ENCODE measurements around the gene OR2M2.

Gene OR2M2, protein sequence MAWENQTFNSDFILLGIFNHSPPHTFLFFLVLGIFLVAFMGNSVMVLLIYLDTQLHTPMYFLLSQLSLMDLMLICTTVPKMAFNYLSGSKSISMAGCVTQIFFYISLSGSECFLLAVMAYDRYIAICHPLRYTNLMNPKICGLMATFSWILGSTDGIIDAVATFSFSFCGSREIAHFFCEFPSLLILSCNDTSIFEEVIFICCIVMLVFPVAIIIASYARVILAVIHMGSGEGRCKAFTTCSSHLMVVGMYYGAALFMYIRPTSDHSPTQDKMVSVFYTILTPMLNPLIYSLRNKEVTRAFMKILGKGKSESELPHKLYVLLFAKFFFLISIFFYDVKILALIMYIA

DNA sequence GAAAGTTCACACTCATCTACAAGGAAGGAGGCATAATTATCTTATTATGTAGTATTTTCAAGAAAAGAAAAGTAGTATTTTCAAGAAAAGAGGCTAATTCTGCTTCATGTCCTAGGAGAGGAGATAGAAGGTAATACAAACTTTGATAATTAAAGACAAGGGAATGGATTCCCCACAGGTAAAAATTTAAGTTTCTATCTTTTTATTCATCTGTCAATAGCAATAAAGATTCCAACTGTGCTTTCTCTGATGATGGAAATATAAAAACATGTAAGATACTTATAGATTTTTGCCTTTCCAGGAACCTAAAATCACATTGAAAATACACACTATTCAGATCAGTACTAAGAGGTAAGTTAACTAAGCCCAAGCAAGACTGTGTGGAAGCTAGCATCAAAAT, at the start of gene OR2M2:
Gene OR2M2, plus strand, starts transcription at position 301 of the 400 bp plus-strand sequence. CDS start 5,165 bp downstream, outside the sequence.
- DNase-seq (ENCODE audit: low spot score), result no peak

DNA sequence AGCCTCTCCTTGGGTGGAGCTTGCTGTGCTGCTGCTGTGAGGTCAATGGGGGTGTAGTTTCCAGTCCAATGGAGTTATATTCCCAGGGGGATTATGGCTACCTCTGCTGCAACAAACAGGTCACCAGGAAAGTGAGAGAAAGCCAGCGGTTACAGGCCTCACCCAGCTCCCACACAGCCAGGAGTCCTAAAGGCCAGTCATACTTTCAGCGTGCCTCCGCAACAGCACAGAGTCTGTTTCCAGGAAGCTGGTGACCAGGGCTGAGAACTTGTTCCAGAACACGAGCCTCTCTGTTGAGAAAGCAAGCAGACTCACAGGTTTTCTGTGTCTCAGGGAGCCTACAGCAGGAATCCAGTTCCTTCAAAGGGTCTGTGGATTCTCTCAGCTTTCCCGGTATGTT, 47.0 kb upstream of the OR2M2 start:
- DNase-seq (ENCODE audit: low spot score), result no peak

DNA sequence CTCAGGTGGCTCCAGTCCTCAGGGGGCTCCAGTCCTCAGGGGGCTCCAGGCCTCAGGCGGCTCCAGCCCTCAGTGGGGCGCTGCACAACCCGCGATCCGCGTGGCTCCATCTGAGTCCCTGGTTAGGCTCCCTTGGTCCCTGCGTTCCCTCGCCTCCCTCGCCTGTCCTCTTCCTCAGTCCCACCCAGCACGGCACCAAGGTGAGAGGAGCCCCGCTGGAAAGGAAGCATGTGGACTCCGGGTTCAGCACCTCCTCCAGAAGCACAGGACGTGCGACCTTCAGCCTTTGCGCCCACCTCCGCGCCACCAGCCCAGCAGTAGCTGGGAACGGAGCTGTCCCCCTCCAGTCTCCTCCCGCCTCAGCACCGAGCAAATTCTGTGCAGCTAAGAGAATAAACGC, 37.8 kb upstream of the OR2M2 start:
- no peak for DNase-seq (ENCODE audit: low spot score)

DNA sequence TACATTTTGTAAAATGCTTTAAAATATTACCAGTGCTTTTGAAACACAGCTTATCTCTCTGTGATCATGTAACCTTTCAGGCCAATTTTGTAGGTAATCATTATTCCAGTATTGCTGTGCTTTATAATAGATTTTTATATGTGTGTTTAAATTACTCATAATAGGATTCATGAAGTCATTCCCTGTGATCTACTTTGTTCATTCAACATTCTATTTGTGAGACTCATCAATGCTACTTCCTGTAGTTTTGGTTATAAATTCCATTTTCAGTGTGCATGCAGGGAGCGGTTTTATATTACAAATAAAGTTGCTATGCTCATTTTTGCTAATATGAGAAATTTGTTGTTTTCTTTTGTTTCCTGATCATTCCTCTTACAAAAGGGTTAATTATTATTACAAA, 33.8 kb upstream of the OR2M2 start:
- DNase-seq (ENCODE audit: low spot score), result no peak

DNA sequence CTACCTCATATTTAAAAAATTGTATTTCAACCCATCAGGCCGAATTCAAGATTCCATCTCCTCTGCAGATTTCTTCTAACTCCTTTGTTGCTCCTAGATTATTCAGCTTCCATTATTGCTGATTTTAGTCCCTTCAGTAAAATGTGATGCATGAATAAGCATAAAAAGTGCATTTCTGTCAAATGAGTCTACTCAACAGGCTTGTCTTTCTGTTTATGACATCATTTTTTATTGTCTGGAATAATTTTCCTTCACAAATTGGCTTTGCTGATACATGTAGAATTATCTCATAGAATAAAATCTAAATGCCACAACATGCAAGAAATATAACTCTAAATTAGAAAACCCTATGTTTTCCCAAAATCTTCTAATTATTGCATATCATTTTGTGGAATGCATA, 31.3 kb upstream of the OR2M2 start:
- no peak for DNase-seq (ENCODE audit: low spot score)

DNA sequence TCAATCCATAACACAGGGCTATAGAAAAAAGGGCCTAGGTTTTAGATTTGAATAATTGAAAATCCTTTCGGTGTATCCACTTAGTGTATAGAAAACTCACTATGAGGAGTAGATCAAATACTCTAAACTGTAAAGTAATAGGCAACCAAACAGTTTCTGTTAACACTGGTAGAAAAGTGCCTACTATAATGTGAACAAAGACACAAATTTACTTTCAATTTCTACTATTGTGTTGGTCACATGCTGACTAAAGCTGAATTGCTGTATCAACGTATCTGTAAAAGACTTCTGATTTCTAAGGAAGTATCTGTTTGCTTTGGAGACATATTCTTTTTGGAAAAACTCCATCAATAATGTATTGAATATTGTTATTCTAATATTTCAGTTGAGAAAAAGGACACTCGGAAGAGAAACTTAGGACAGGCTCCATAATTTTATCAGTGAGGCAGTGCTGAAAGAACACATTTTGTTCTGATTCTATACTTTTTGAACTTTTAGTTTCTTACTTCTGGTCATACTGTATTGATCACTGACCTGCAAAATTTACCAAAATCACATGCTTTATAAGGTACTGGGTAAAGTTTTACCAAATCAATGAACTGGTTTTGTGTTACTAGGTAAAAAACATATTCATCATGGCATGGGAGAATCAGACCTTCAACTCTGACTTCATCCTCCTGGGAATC, 30.0 kb upstream of the OR2M2 start, which contains the start of gene OR2M5:
Gene OR2M5, plus strand, starts transcription at position 636 of the 686 bp plus-strand sequence. Its CDS starts 0 bp downstream, at position 636.
- no peak for DNase-seq (ENCODE audit: low spot score)

DNA sequence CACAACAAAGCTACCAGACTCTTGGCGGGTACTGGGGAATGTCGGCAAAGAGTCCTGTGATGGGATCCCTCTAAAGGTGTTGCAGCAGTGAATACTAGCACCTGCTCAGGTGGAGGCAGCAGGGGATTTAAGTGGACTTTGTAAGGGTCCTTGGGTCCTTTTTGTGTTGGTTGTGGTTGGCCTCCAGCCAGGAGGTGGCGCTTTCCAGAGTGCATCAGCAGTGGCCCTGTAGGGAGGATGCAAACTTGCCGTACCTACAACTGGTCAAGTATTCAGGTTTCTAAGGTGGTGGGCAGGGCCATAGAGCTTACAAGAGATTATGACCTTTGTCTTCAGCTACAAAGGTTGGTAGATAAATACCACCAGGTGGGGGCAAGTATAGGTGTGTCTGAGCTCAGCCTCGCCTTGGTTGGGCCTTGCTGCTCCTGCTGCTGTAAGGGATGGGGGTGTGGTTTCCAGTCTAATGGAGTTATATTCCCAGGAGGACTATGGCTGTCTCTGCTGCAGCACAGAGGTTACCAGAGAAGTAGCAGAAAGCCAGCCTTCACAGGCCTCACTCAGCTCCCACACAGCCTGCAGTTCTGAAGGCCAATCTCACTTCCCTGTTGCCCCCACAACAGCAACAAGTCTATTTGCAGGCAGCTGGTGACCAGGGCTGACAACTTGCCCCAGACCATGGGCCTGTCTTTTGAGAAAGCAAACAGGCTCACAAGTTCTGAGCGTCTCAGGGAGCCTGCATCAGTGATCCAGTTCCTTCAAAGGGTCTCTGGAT, 22.4 kb upstream of the OR2M2 start:
- no peak for DNase-seq (ENCODE audit: low spot score)

DNA sequence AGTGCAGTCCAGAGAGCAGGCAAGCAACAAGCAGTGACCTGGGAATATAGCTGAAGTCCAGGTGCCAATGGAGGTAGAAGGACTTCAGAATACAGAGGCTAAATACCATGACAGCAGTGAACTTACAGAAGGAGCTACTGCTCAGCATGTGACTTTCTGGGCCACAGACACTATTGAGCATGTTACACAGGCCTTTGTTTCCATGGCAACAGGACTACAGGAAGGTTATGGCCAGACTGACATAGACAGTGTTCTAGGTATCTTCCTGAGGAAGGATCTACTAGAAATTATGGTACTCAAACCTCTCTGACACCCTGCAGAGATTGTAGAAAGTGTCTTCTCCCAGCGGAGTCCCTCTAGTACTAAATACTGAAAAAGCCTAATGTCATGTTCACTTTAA, 18.7 kb upstream of the OR2M2 start:
- DNase-seq (ENCODE audit: low spot score), result no peak

DNA sequence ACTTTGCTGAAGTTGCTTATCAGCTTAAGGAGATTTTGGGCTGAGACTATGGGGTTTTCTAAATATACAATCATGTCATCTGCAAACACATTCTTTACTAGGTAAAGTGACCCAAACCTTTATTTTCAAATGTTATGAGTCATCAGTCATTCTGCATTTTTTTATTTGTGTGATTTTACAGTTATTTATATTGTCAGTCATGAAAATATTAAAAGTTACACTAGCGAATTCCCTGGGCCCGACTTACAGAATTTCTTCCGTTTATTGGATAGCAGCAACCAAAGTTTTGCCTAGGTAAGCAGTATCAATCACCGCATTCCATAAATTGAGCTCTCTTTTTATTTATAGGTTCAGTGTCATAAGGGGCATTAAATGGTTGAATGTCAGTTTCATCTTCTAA, 15.9 kb upstream of the OR2M2 start:
- no peak for DNase-seq (ENCODE audit: low spot score)

DNA sequence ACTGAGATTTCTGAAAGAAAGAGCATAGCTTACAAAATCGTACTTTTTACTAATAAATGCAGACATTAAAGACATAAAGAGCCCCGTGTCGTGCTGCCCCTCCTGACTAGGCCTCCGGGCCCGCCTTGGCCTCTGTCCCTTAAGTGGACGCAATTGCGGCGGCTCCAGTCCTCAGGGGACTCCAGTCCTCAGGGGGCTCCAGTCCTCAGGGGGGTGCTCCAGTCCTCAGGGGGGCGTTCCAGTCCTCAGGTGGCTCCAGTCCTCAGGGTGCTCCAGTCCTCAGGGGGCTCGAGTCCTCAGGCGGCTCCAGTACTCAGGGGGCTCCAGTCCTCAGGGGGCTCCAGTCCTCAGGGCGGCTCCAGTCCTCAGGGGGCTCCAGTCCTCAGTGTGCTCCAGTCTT, 10.6 kb upstream of the OR2M2 start:
- DNase-seq (ENCODE audit: low spot score), result no peak

DNA sequence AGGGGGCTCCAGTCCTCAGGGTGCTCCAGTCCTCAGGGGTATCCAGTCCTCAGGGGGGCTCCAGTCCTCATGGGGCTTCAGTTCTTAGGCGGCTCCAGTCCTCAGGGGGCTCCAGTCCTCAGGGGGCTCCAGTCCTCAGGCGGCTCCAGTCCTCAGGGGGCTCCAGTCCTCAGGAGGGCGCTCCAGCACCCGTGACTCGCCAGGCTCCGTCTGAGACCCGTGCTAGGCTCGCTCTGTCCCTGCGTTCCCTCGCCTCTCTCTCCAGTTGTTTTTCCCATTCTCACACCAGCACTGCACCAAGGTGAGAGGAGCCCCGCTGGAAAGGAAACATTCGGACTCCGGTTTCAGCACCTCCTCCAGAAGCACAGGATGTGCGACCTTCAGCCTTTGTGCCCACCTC, 9.4 kb upstream of the OR2M2 start:
- no peak for DNase-seq (ENCODE audit: low spot score)

DNA sequence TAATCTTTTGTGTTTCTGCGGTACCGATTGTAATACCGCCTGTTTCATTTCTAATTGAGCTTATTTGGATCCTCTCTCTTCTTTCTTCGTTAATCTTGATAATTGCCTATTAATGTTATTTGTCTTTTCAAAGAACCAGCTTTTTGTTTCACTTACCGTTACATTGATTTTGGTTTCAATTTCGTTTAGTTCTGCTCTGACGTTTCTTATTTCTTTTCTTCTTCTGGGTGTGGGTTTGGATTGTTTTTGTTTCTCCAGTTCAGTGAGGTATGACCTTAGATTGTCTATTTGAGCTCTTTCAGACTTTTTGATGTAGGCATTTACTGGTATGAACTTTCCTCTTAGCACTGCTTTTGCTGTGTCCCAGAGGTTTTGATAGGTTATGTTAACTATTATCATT, 9.4 kb downstream of the OR2M2 start:
- DNase-seq (ENCODE audit: low spot score), result no peak

DNA sequence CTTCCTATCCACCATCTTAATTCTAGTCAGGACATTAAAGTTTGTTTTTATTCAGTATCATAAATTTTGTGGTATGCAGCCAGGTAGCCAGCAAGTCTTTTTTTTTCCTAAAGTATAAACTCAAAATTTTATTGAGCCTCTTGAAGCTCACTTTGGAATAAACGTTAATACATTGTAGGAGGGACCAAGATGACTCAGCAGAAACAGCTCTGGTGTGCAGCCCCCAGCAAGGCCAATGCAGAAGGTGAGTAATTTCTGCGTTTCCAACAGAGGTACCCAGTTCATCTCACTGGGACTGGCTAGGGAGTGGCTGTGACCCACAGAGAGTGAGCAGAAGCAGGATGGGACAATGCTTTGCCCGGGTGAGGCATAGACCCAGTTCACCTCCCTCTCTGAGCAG, 12.7 kb downstream of the OR2M2 start:
- DNase-seq (ENCODE audit: low spot score), result no peak

DNA sequence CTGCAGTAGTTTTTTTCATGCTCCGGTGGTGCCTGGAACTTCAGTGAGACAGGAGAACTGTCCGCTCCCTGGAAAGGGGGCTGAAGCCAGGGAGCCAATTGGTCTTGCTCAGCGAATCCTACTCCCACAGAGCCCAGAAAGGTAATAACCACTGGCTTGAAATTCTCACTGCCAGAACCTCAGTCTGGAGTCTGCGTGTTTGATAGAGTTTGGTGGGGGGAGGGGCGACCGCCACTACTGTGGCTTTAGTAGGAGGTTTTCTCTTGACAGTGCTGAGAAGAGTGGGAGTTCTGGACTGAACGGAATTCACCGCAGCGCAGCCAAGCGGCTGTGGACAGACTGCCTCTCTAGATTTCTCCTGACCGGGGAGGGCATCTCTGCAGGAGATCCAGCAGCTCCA, 14.4 kb downstream of the OR2M2 start:
- no peak for DNase-seq (ENCODE audit: low spot score)

DNA sequence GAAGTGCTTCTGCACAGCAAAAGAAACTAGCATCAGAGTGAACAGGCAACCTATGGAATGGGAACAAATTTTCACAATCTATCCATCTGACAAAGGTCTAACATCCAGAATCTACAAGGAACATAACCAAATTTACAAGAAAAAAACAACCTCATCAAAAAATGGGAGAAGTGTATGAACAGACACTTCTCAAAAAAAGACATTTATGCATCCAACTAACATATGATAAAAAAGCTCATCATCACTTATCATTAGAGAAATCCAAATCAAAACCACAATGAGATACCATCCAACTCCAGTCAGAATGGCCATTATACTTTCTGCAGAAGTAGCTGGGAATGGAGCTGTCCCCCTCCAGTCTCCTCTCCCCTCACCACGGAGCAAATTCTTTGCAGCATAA, 19.5 kb downstream of the OR2M2 start:
- no peak for DNase-seq (ENCODE audit: low spot score)

DNA sequence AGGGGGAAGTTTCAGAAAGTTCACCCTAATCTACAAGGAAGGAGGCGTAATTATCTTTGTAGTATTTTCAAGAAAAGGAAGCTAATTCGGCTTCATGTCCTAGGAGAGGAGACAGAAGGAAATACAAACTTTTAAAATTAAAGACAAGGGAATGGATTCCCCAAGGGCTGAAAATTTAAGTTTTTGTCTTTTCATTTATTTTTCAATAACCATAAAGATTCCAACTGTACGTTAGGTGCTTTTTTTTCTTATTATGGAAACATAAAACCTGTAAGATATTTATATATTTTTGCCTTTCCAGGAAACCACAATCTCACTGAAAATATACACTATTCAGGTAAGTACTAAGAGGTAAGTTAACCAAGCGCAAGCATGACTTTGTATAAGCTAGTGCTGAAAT, 22.3 kb downstream of the OR2M2 start, which contains the start of gene OR2M3:
Gene OR2M3, plus strand, starts transcription at position 301 of the 400 bp plus-strand sequence. CDS start 5,803 bp downstream, outside the sequence.
- no peak for DNase-seq (ENCODE audit: low spot score)

DNA sequence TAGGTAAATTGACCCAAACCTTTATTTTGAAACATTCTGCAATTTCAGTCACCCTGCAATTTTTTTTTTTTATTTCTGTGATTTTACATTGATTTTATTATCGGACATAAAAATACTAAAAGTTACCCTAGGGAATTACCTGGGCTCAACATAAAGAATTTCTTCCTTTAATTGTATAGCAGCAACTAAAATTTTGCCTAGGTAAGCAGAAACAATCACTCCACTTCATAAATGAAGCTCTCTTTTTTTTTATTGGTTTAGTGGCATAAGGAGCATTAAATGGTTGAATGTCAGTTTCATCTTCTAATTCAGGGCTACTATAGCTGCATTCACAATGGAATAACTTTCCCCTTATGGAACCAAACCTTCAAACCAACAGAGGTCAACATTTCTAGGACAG, 41.3 kb downstream of the OR2M2 start:
- DNase-seq (ENCODE audit: low spot score), result no peak

DNA sequence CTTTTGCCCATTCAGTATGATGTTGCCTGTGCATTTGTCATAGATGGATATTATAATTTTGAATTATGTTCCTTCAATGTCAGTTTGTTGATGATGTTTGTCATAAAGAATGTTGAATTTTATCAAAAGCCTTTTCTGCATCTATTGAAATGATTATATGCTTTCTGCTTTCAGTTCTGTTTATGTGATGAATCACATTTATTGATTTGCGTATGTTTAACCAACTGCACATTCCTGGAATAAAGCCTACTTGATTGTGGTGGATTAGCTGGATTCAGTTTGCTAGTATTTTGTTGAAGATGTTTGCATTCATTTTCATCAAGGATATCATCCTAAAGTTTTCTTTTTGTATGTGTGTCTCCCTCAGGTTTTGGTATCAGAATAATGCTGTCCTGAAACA, 50.9 kb downstream of the OR2M2 start:
- no peak for DNase-seq (ENCODE audit: low spot score)

DNA sequence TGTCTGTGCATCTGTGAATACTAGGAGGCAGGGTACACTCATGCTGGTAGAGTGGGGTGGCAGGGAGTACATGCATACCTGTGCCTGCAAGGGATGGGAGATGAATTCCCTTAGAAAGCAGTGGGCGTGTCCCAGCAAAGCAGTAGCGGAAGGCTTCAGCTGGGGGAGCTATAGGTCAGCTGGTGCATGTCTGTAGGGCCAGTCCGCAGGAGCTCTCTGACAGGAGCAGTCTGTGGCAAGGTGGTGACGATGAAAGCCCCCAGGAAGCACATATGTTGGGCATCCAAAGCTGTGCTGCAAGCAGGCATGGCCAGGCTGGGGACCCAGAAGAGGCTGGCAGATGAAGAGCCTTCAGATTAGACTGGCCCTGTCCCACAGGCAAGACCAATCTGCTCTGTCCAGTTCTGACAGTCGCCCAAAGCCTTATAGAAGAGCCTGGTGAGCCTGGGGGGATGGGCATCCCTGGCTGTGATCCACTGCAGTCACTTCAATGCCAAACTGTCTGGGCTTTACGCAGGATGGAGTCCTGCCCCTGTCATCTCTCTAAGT, 54.8 kb downstream of the OR2M2 start:
- no peak for DNase-seq (ENCODE audit: low spot score)
